Measurements from ENCODE around the gene RCAN1.
"Not testable (repeated sequence)": the region's sequence is repeated elsewhere in the genome, so short reads cannot be mapped to it uniquely, and the experiment has no call there.

Gene RCAN1

GRCh38 chr21:34504595-34504994 is 110.3 kb downstream of the RCAN1 start:
- TF ChIP-seq CTCF (IDR thresholded peaks at IDR 0.05; ENCODE audit: low read depth, low read length), result no peak
- H3K4me3 ChIP-seq (ENCODE audit: low read depth, low read length), result no peak overlapping the region

- no peak overlapping the region for H3K4me3 ChIP-seq (ENCODE audit: low read depth, low read length)
- TF ChIP-seq CTCF (IDR thresholded peaks at IDR 0.05; ENCODE audit: low read depth, low read length), result no peak
These were observed 112.3 kb downstream of the RCAN1 start for GRCh38 chr21:34502480-34503106.

- H3K4me3 ChIP-seq (ENCODE audit: low read depth, low read length), result no peak overlapping the region
- no peak for TF ChIP-seq CTCF (IDR thresholded peaks at IDR 0.05; ENCODE audit: low read depth, low read length)
These were observed 113.2 kb downstream of the RCAN1 start for GRCh38 chr21:34501716-34502115.

- TF ChIP-seq CTCF (IDR thresholded peaks at IDR 0.05; ENCODE audit: low read depth, low read length), result no peak
- H3K4me3 ChIP-seq (ENCODE audit: low read depth, low read length), result no peak overlapping the region
These were observed 114.7 kb downstream of the RCAN1 start for GRCh38 chr21:34500191-34500590.

- no peak for TF ChIP-seq CTCF (IDR thresholded peaks at IDR 0.05; ENCODE audit: low read depth, low read length)
These were observed 115.8 kb downstream of the RCAN1 start for GRCh38 chr21:34499116-34499515.

GRCh38 chr21:34498623-34499022 is 116.3 kb downstream of the RCAN1 start:
- TF ChIP-seq CTCF (IDR thresholded peaks at IDR 0.05; ENCODE audit: low read depth, low read length), result no peak
- no peak overlapping the region for H3K4me3 ChIP-seq (ENCODE audit: low read depth, low read length)

More at GRCh38 chr21:34499116-34499515, 115.8 kb downstream of the RCAN1 start:
- H3K4me3 ChIP-seq (ENCODE audit: low read depth, low read length), result no peak overlapping the region

GRCh38 chr21:34483854-34484253 is 131.1 kb downstream of the RCAN1 start:
- not testable (repeated sequence) for H3K4me3 ChIP-seq (ENCODE audit: low read depth, low read length)

- not testable (repeated sequence) for H3K4me3 ChIP-seq (ENCODE audit: low read depth, low read length)
These were observed 131.5 kb downstream of the RCAN1 start for GRCh38 chr21:34483435-34483834.

GRCh38 chr21:34467333-34467732 is 147.6 kb downstream of the RCAN1 start:
- H3K4me3 ChIP-seq (ENCODE audit: low read depth, low read length), result not testable (repeated sequence)
